Esophagus squamous epithelium (tissue), 5 donors: ENCODE data around the gene CCDC187. TPM values are rescaled to one million over a fixed set of nuclear protein-coding genes. Genes with fewer than 3 reads are reported as not detected.

Experiments
- DNase-seq: peaks from one replicate; lab custom pipeline; 2025; lab: John Stamatoyannopoulos, UW
- H3K27ac ChIP-seq, 4 donors: fragments of 200-600 bp; sonication (generic); one replicate each; pipeline ENCODE4 v1.5.1; 2016 to 2019; ENCODE audit warnings: mild to moderate bottlenecking in 1 of 4
- H3K27me3 ChIP-seq, 4 donors: fragments of 200-600 bp; sonication (generic); 1 replicate in 3 of 4; 2 replicates in 1 of 4; pipeline versions ENCODE4 v1.5.1 to v1.6.0; 2017 to 2021; ENCODE audit warnings: antibody characterized with exemption in 1 of 4
- H3K36me3 ChIP-seq, 3 donors: fragments of 200-600 bp; sonication (generic); one replicate each; pipeline ENCODE4 v1.5.1; 2016 to 2019
- H3K4me1 ChIP-seq, 3 donors: fragments of 200-600 bp; sonication (generic); one replicate each; pipeline ENCODE4 v1.5.1; 2017 to 2019
- H3K4me3 ChIP-seq, 4 donors: fragments of 200-600 bp; sonication (generic); 1 replicate in 3 of 4; 2 replicates in 1 of 4; pipeline ENCODE4 v1.5.1; 2016 to 2019; ENCODE audit warnings: mild to moderate bottlenecking in 2 of 4, moderate library complexity in 1 of 4
- H3K9me3 ChIP-seq, 3 donors: fragments of 200-600 bp; sonication (generic); one replicate each; pipeline ENCODE4 v1.5.1; 2016 to 2019
- POLR2A ChIP-seq, 4 donors: fragments of 450-650 bp; IDR thresholded peaks; one replicate each; pipeline ENCODE4 v1.6.1; 2017; ENCODE audit warnings: antibody characterized with exemption in 4 of 4, mild to moderate bottlenecking in 4 of 4, moderate library complexity in 3 of 4
- WGBS, 2 donors: methylation state at CpG; one replicate each; pipeline ENCODE4 v1.1.5; 2018; 5-methylcytosine and 5-hydroxymethylcytosine counted together
- intact Hi-C: fragments of 100-400 bp; cut with DNase I; formaldehyde crosslinking; loops from one replicate; pipeline ENCODE4 v1.15.0; 2022
- total RNA-seq, 4 donors: library from RNA; depleted of rRNA; stranded (reverse); fragments of >200 nt; gene quantifications; one replicate each; pipeline ENCODE4 v1.1.0, GENCODE V29; 2016
- TF ChIP-seq, protein P1 (sequence below), 6 experiments: fragments of 450-650 bp in 4 of 6; fragments of 200-600 bp in 2 of 6; sonication (generic) in 2 of 6; IDR thresholded peaks; one replicate each; pipeline ENCODE4 v1.5.1; 2016 to 2019; ENCODE audit warnings: antibody characterized with exemption in 6 of 6, mild to moderate bottlenecking in 4 of 6, moderate library complexity in 4 of 6
- donor health status: DM: yes; HTN: yes; CAD: no.

Gene CCDC187
- total RNA-seq, 4 donors from 2014 or later: not detected

DNA sequence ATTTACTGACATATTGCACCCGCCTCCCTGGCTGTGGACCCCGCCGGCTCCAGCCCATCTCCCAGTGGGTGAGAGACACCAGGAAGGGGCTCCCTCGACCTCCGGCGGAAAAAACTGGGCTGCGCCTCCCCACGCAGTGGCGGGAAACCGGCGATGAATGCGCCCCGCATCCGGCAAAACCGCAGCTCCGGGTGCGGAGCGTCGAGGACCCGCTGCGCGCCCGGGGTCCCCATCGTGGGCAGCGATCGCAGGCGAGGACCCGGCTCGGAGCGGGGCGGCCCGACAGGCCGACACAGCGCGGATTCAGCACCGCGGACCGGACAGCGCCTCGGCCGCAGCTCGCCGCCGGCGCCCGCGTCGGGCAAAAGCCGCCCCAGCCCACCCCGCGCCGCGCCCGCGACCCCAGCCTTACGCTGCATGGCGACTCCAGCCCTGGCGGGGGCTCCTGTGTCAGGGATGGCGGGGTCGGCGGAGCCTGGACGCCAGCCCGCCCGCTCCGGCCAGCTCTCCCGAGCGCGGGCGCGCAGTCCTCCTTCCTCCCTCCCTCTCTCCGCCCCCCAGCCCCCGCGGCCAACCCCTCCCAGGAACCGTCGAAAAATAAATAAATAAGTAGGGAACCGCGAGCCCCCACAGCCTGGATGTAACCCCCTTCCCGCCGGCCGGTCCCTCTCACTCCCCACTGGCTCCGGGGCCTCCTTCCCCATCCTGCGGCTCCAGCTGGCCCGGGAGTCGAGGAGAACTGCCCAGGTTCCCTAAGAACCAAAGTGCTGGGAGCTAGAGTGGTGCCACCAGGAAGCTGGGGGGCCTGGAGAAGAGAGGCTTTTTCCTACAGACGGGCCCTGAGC is 102.1 kb downstream of the CCDC187 start:
- no peak for TF ChIP-seq POLR2A (IDR thresholded peaks at IDR 0.05)
- TF ChIP-seq, protein P1, sequence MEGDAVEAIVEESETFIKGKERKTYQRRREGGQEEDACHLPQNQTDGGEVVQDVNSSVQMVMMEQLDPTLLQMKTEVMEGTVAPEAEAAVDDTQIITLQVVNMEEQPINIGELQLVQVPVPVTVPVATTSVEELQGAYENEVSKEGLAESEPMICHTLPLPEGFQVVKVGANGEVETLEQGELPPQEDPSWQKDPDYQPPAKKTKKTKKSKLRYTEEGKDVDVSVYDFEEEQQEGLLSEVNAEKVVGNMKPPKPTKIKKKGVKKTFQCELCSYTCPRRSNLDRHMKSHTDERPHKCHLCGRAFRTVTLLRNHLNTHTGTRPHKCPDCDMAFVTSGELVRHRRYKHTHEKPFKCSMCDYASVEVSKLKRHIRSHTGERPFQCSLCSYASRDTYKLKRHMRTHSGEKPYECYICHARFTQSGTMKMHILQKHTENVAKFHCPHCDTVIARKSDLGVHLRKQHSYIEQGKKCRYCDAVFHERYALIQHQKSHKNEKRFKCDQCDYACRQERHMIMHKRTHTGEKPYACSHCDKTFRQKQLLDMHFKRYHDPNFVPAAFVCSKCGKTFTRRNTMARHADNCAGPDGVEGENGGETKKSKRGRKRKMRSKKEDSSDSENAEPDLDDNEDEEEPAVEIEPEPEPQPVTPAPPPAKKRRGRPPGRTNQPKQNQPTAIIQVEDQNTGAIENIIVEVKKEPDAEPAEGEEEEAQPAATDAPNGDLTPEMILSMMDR (IDR thresholded peaks at IDR 0.05): no peak
- Histone ChIP-seq H3K4me1 (peaks cover 12 to 53% (median 15%) of the 10 kb centered on the region in 3 donors), H3K27me3 (peaks cover 51 to 94% (median 68%) of the 10 kb centered on the region in 4 donors), H3K4me3 (no peak overlapping the region), H3K9me3 (no peaks in the 10 kb centered on the region), H3K36me3 (no peaks in the 10 kb centered on the region), H3K27ac (no peak overlapping the region)
- no peak for DNase-seq
- 27 to 40% methylated on average over 1 to 14 of the region's 85 CpGs for WGBS, 2 donors
- intact Hi-C loops: loop anchor here (10.0 kb wide), 1 partner anchor 57 kb away; no protein-coding TSS in a partner anchor

DNA sequence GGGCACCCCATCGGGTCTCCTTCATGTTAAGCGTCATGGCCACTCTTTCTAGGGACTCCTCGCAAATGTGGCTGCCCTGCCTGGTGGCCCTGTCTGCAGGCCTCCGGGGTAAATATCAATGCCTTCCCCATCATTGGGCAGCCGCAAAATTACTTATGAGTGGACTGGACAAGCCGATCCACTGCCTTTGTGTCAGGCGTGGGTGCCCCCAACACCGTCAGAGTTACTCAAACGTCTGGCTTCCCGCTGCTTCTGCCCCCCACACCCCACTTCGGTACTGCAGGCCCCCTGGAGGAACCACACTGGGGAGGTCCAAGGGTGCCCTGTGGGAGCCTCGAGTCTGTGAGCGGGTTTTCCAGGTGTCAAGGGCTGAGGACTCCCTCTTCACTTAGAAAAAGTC is 102.7 kb downstream of the CCDC187 start:
- Histone ChIP-seq H3K36me3 (no peaks in the 10 kb centered on the region), H3K4me3 (no peak overlapping the region), H3K4me1 (peaks cover 12 to 59% (median 15%) of the 10 kb centered on the region in 3 donors), H3K9me3 (no peaks in the 10 kb centered on the region), H3K27me3 (peaks cover 57 to 100% (median 74%) of the 10 kb centered on the region in 4 donors), H3K27ac (no peak overlapping the region)
- intact Hi-C loops: loop anchor here (10.0 kb wide), 1 partner anchor 56 kb away; no protein-coding TSS in a partner anchor
- TF ChIP-seq POLR2A (IDR thresholded peaks at IDR 0.05): no peak
- TF ChIP-seq, protein P1 (IDR thresholded peaks at IDR 0.05): no peak
- DNase-seq: no peak
- 57 to 66% methylated on average over 4 to 7 of the region's 13 CpGs for WGBS, 2 donors

DNA sequence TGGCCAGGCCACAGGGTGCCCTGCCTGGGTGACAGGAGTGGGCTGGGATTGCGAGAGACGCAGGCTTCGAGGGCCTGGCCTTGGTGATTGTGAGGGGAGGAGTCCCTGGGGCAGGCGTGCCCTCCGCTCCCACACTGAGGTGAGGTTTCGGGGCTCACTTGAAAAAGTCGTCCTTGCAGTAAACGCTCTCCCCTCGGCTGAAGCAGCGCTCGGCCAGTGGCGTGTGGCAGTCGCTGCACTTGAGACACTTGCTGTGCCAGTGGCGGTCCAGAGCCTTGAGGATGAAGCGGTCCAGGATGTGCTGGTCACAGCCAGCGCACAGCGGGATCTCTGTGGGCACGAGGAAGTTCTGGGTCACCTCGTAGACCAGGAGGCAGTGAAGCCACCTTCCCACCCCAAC is 103.5 kb downstream of the CCDC187 start:
- no peak for TF ChIP-seq POLR2A (IDR thresholded peaks at IDR 0.05)
- TF ChIP-seq, protein P1 (IDR thresholded peaks at IDR 0.05): no peak
- no peak for DNase-seq
- 45 to 46% methylated on average over 6 to 7 of the region's 19 CpGs for WGBS, 2 donors
- H3K36me3 ChIP-seq: no peaks in the 10 kb centered on the region
- H3K27ac ChIP-seq: no peak overlapping the region
- H3K9me3 ChIP-seq: no peaks in the 10 kb centered on the region
- no peak overlapping the region for H3K4me3 ChIP-seq
- peaks cover 12 to 60% (median 15%) of the 10 kb centered on the region in 3 donors for H3K4me1 ChIP-seq
- peaks cover 57 to 100% (median 77%) of the 10 kb centered on the region in 4 donors for H3K27me3 ChIP-seq
- intact Hi-C loops: loop anchor here (10.0 kb wide), 1 partner anchor 56 kb away; no protein-coding TSS in a partner anchor

Other genes starting within 250 kb of the CCDC187 start
- gene NACC2, start 208.8 kb downstream of the CCDC187 start, total RNA-seq: 10 to 100 TPM; 10.4 to 21.6 (median 12.8) TPM
- gene TMEM250, start 185.2 kb downstream of the CCDC187 start, total RNA-seq: 10 to 100 TPM; 34.3 to 59.4 (median 43.4) TPM
- not detected for gene LHX3, start 99.0 kb downstream of the CCDC187 start, total RNA-seq
- gene QSOX2, start 58.3 kb downstream of the CCDC187 start, total RNA-seq: 1 to 10 TPM; 2.9 to 7.1 (median 5.5) TPM
- gene GPSM1, start 23.4 kb upstream of the CCDC187 start, total RNA-seq: 1 to 10 TPM in 3 of 4 donors, under 1 TPM in 1; 0.72 to 8.2 (median 1.9) TPM
- gene DNLZ, start 59.6 kb upstream of the CCDC187 start, total RNA-seq: 10 to 100 TPM in 3 of 4 donors, 1 to 10 TPM in 1; 1.8 to 31.1 (median 19.7) TPM
- 1 to 10 TPM in 2 of 4 donors, under 1 TPM in 2; 0.57 to 1.1 (median 1.0) TPM for gene CARD9, start 69.6 kb upstream of the CCDC187 start, total RNA-seq
- 1 to 10 TPM; 2.6 to 5.1 (median 4.5) TPM for gene SNAPC4, start 96.1 kb upstream of the CCDC187 start, total RNA-seq
- gene ENTR1, start 106.5 kb upstream of the CCDC187 start, total RNA-seq: 10 to 100 TPM; 24.3 to 31.9 (median 28.2) TPM
- gene PMPCA, start 106.6 kb upstream of the CCDC187 start, total RNA-seq: 10 to 100 TPM; 29.4 to 38.7 (median 33.5) TPM
- gene INPP5E, start 135.8 kb upstream of the CCDC187 start, total RNA-seq: 1 to 10 TPM; 6.2 to 7.8 (median 7.5) TPM
- 10 to 100 TPM; 31.2 to 49.1 (median 38.6) TPM for gene SEC16A, start 178.9 kb upstream of the CCDC187 start, total RNA-seq
- gene NOTCH1, start 242.0 kb upstream of the CCDC187 start, total RNA-seq: 10 to 100 TPM; 32.0 to 40.8 (median 36.2) TPM